ENCODE data around the gene CYSTM1.

DNA sequence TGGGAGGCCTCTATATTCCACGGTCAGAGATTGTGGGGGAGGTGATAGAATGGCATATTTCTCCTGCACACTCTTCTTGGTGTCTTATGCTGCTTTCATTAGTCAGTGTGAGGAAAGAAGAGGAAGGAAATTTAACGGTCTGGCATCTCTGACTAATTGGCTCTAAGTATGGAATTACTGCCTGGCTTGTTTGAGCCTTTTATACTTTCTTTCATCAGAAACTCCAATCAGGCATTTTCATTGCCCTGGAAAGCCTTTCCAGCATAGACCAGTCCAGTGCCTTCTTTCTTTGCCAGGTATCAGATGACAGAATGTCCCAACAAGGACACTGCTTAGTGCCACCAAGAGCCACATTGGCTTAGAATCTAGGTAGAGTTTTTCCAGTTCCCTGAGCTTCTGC is 30.2 kb downstream of the CYSTM1 start:
- TF ChIP-seq POLR2AphosphoS5 (IDR thresholded peaks at IDR 0.05; ENCODE audit: low read depth, low read length), result no peak
- no peak for TF ChIP-seq POLR2A (IDR thresholded peaks at IDR 0.05; ENCODE audit: low read depth, low read length)
- TF ChIP-seq TAF1 (IDR thresholded peaks at IDR 0.05; ENCODE audit: low read depth, low read length), result no peak
- TF ChIP-seq SPI1 (IDR thresholded peaks at IDR 0.05; ENCODE audit: low read depth, low read length), result no peak
- no peak for TF ChIP-seq PAX5 (IDR thresholded peaks at IDR 0.05; ENCODE audit: insufficient read depth, low read length, severe bottlenecking)
- no peak for TF ChIP-seq POU2F2 (IDR thresholded peaks at IDR 0.05; ENCODE audit: low read depth, low read length)
